Measurements from ENCODE around the gene PPP1R3G.

DNA sequence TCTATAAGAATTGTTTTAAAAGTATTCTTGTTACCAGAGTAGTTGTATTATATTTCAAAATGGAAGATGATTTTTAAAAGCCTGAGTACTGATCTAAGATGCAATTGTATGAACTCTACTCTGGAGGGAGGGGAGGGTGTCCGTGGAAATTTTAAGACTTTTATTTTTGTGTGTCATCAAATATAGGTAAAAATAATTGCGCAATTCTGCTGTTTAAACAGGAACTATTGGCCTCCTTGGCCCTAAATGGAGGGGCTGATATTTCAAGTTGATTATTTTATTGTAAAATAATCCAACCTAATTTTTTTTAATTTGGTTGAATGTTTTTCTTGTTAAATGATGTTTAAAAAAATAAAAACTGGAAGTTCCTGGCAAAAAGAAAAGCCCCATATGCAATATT, 43.2 kb upstream of the PPP1R3G start:
- TF ChIP-seq, protein P1, sequence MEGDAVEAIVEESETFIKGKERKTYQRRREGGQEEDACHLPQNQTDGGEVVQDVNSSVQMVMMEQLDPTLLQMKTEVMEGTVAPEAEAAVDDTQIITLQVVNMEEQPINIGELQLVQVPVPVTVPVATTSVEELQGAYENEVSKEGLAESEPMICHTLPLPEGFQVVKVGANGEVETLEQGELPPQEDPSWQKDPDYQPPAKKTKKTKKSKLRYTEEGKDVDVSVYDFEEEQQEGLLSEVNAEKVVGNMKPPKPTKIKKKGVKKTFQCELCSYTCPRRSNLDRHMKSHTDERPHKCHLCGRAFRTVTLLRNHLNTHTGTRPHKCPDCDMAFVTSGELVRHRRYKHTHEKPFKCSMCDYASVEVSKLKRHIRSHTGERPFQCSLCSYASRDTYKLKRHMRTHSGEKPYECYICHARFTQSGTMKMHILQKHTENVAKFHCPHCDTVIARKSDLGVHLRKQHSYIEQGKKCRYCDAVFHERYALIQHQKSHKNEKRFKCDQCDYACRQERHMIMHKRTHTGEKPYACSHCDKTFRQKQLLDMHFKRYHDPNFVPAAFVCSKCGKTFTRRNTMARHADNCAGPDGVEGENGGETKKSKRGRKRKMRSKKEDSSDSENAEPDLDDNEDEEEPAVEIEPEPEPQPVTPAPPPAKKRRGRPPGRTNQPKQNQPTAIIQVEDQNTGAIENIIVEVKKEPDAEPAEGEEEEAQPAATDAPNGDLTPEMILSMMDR (IDR thresholded peaks at IDR 0.05 in 4 of 5, conservative IDR thresholded peaks at IDR 0.05 in 1 of 5), result no peak
- no peak for TF ChIP-seq POLR2A (IDR thresholded peaks at IDR 0.05)
